ENCODE measurements around the gene KCNMB3.

KCNMB3 gene

GRCh38 chr3:179268400-179269051, 17.6 kb upstream of the KCNMB3 start:
- Histone ChIP-seq H3K9me3 (ENCODE audit: severe bottlenecking) (no peaks in the 10 kb centered on the region), H3K4me3 (ENCODE audit: low read depth, low read length) (no peak overlapping the region), H3K36me3 (no peaks in the 10 kb centered on the region), H3K27ac (no peak overlapping the region), H3K27me3 (ENCODE audit: insufficient read depth, low read depth, severe bottlenecking) (no peaks in the 10 kb centered on the region)
- DNase-seq = no peak
- TF ChIP-seq, protein P1, sequence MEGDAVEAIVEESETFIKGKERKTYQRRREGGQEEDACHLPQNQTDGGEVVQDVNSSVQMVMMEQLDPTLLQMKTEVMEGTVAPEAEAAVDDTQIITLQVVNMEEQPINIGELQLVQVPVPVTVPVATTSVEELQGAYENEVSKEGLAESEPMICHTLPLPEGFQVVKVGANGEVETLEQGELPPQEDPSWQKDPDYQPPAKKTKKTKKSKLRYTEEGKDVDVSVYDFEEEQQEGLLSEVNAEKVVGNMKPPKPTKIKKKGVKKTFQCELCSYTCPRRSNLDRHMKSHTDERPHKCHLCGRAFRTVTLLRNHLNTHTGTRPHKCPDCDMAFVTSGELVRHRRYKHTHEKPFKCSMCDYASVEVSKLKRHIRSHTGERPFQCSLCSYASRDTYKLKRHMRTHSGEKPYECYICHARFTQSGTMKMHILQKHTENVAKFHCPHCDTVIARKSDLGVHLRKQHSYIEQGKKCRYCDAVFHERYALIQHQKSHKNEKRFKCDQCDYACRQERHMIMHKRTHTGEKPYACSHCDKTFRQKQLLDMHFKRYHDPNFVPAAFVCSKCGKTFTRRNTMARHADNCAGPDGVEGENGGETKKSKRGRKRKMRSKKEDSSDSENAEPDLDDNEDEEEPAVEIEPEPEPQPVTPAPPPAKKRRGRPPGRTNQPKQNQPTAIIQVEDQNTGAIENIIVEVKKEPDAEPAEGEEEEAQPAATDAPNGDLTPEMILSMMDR (IDR thresholded peaks at IDR 0.05; ENCODE audit: low read depth, low read length) = no peak

GRCh38 chr3:179266701-179267211, 15.8 kb upstream of the KCNMB3 start:
- H3K27ac ChIP-seq = no peak overlapping the region
- no peaks in the 10 kb centered on the region for H3K9me3 ChIP-seq (ENCODE audit: severe bottlenecking)
- H3K27me3 ChIP-seq (ENCODE audit: insufficient read depth, low read depth, severe bottlenecking) = no peaks in the 10 kb centered on the region
- TF ChIP-seq, protein P1 (IDR thresholded peaks at IDR 0.05; ENCODE audit: low read depth, low read length) = no peak
- DNase-seq = no peak
- no peaks in the 10 kb centered on the region for H3K36me3 ChIP-seq
- no peak overlapping the region for H3K4me3 ChIP-seq (ENCODE audit: low read depth, low read length)

DNA sequence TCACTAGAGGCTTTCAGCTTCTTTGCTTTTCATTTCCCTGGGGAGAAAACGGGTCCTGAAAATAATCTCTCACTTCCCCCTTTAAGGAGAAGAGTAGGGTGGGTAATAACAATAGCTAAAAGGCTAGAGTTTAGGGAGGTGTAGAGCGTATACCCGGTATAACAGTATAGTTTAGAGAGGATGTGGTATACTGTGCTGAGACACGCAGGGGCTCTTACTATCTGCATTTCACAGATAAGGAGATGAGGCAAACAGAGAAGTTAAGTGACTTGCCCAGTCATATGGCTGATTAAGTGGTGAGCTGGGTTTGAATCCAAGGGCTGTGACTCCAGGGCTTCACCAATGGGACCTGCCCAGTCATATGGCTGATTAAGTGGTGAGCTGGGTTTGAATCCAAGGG, 15.0 kb upstream of the KCNMB3 start:
- H3K27ac ChIP-seq = no peak overlapping the region
- no peak for DNase-seq
- H3K9me3 ChIP-seq (ENCODE audit: severe bottlenecking) = peaks cover 2% of the 10 kb centered on the region
- TF ChIP-seq, protein P1 (IDR thresholded peaks at IDR 0.05; ENCODE audit: low read depth, low read length) = no peak
- no peaks in the 10 kb centered on the region for H3K36me3 ChIP-seq
- H3K27me3 ChIP-seq (ENCODE audit: insufficient read depth, low read depth, severe bottlenecking) = no peaks in the 10 kb centered on the region
- H3K4me3 ChIP-seq (ENCODE audit: low read depth, low read length) = no peak overlapping the region

DNA sequence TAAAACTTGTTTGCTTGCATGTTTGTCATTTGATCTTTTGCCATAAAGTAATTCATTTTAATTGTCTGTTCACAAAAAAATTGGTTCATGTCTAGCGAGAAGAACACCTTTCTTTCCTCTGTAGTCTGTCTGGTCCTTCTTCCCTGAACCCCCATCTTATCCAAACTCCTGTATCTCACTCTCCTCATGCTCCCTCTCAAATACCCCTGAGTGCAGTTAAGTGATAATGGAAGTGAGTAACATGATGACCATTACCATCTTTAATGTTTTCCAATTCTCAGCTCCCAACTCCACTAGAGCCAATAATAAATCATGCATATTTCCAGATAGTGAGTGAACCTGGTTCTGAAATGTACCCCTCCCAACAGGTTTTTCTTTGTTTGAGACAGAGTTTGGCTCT, 14.2 kb upstream of the KCNMB3 start:
- H3K36me3 ChIP-seq = no peaks in the 10 kb centered on the region
- TF ChIP-seq, protein P1 (IDR thresholded peaks at IDR 0.05; ENCODE audit: low read depth, low read length) = no peak
- H3K27ac ChIP-seq = no peak overlapping the region
- no peaks in the 10 kb centered on the region for H3K27me3 ChIP-seq (ENCODE audit: insufficient read depth, low read depth, severe bottlenecking)
- no peak for DNase-seq
- no peak overlapping the region for H3K4me3 ChIP-seq (ENCODE audit: low read depth, low read length)
- peaks cover 7% of the 10 kb centered on the region for H3K9me3 ChIP-seq (ENCODE audit: severe bottlenecking)

DNA sequence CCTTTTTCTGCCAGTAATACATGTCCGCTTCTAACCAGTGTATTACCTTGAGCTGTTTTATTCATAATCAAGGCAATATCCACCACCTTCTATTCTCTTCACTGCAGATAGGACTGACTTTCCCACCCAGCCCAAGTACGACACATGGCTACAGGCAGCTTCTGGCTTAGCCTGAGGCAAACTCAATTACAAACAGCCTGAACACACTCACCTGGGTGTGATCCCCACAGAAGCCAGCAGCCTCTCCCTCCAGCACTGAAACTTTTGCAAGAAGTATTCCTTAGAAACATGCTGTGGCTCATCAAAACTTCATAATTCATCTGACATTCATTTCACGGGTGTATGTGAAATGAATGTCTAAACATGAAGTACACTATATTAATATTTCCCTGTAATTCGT, 13.5 kb upstream of the KCNMB3 start:
- H3K9me3 ChIP-seq (ENCODE audit: severe bottlenecking) = peaks cover 7% of the 10 kb centered on the region
- no peak overlapping the region for H3K4me3 ChIP-seq (ENCODE audit: low read depth, low read length)
- DNase-seq = no peak
- TF ChIP-seq, protein P1 (IDR thresholded peaks at IDR 0.05; ENCODE audit: low read depth, low read length) = no peak
- H3K27ac ChIP-seq = no peak overlapping the region
- no peaks in the 10 kb centered on the region for H3K36me3 ChIP-seq
- no peaks in the 10 kb centered on the region for H3K27me3 ChIP-seq (ENCODE audit: insufficient read depth, low read depth, severe bottlenecking)

GRCh38 chr3:179263134-179263533, 12.2 kb upstream of the KCNMB3 start:
- Histone ChIP-seq H3K36me3 (no peaks in the 10 kb centered on the region), H3K27me3 (ENCODE audit: insufficient read depth, low read depth, severe bottlenecking) (no peaks in the 10 kb centered on the region), H3K27ac (no peak overlapping the region), H3K4me3 (ENCODE audit: low read depth, low read length) (no peak overlapping the region), H3K9me3 (ENCODE audit: severe bottlenecking) (peaks cover 7% of the 10 kb centered on the region)
- TF ChIP-seq, protein P1 (IDR thresholded peaks at IDR 0.05; ENCODE audit: low read depth, low read length) = no peak
- no peak for DNase-seq
